Mesenchymal stem cell (in vitro differentiated cells and primary cell): ENCODE measurements around the gene MAPK6.
"Not testable (repeated sequence)": the region's sequence is repeated elsewhere in the genome, so short reads cannot be mapped to it uniquely, and the experiment has no call there.

ENCODE experiments used
- DNase-seq: peaks from one replicate; pipeline ENCODE4 v3.0.0-alpha.2; 2013
- H2AFZ ChIP-seq: one replicate; pipeline ENCODE4 v1.6.1; 2013; ENCODE audit warnings: low read depth, mild to moderate bottlenecking, control low read depth, inconsistent platforms, low read length, moderate library complexity
- H2AK5ac ChIP-seq: 2 replicates; pipeline ENCODE4 v1.6.1; 2013; ENCODE audit warnings: low read length, moderate library complexity, mild to moderate bottlenecking, inconsistent platforms; ENCODE audit not compliant: severe bottlenecking
- H2BK120ac ChIP-seq: one replicate; pipeline ENCODE4 v1.6.1; 2013; ENCODE audit warnings: low read depth, mild to moderate bottlenecking, inconsistent platforms, low read length, moderate library complexity
- H2BK12ac ChIP-seq, 2 experiments: one replicate each; pipeline ENCODE4 v1.6.1; 2013; ENCODE audit warnings: inconsistent platforms in 2 of 2, low read length in 2 of 2, mild to moderate bottlenecking in 2 of 2, moderate library complexity in 2 of 2, control low read depth in 1 of 2
- H2BK15ac ChIP-seq: one replicate; pipeline ENCODE4 v1.6.1; 2013; ENCODE audit warnings: mild to moderate bottlenecking, low read depth, inconsistent platforms; ENCODE audit not compliant: poor library complexity, severe bottlenecking
- H2BK5ac ChIP-seq: 2 replicates; pipeline ENCODE4 v1.6.1; 2013; ENCODE audit warnings: low read depth, mild to moderate bottlenecking, low read length, control low read depth, inconsistent platforms; ENCODE audit not compliant: poor library complexity, severe bottlenecking
- H3K14ac ChIP-seq, 2 experiments: one replicate each; pipeline ENCODE4 v1.6.1; 2013; ENCODE audit warnings: inconsistent platforms in 2 of 2, low read length in 2 of 2, control low read depth in 1 of 2, mild to moderate bottlenecking in 1 of 2, moderate library complexity in 1 of 2
- H3K18ac ChIP-seq, 2 experiments: one replicate each; pipeline ENCODE4 v1.6.1; 2013; ENCODE audit warnings: inconsistent platforms in 2 of 2, low read length in 2 of 2, control low read depth in 1 of 2, low read depth in 1 of 2, mild to moderate bottlenecking in 1 of 2
- H3K23ac ChIP-seq, 2 experiments: one replicate each; pipeline ENCODE4 v1.6.1; 2013; ENCODE audit warnings: inconsistent platforms in 2 of 2, low read length in 2 of 2, mild to moderate bottlenecking in 2 of 2, moderate library complexity in 2 of 2, control low read depth in 1 of 2
- H3K27ac ChIP-seq: 2 replicates; pipeline ENCODE4 v1.5.1; 2013; ENCODE audit warnings: mild to moderate bottlenecking, moderate library complexity, low read length, control low read depth, inconsistent platforms; ENCODE audit not compliant: poor library complexity, severe bottlenecking
- H3K27me3 ChIP-seq, 2 experiments: 2 replicates each; pipeline versions ENCODE4 v1.6.1 to v1.7.0; 2013; ENCODE audit warnings: low read length in 2 of 2, mild to moderate bottlenecking in 2 of 2, moderate library complexity in 2 of 2, control low read depth in 1 of 2, inconsistent platforms in 1 of 2; ENCODE audit not compliant: control insufficient read depth in 1 of 2, insufficient read depth in 1 of 2
- H3K36me3 ChIP-seq, 2 experiments: 2 replicates each; pipeline versions ENCODE4 v1.6.1 to v1.7.0; 2013; ENCODE audit warnings: low read length in 2 of 2, control low read depth in 1 of 2, inconsistent platforms in 1 of 2, low read depth in 1 of 2, mild to moderate bottlenecking in 1 of 2; ENCODE audit not compliant: insufficient read depth in 2 of 2, control insufficient read depth in 1 of 2
- H3K4ac ChIP-seq, 2 experiments: one replicate each; pipeline ENCODE4 v1.6.1; 2013; ENCODE audit warnings: inconsistent platforms in 2 of 2, low read length in 2 of 2, mild to moderate bottlenecking in 2 of 2, moderate library complexity in 2 of 2, control low read depth in 1 of 2, low read depth in 1 of 2
- H3K4me1 ChIP-seq: 2 replicates; pipeline ENCODE4 v1.6.1; 2013; ENCODE audit warnings: low read depth, low read length, control low read depth; ENCODE audit not compliant: control insufficient read depth, insufficient read depth
- H3K4me2 ChIP-seq: 2 replicates; pipeline ENCODE4 v1.6.1; 2013; ENCODE audit warnings: low read length, mild to moderate bottlenecking, inconsistent platforms; ENCODE audit not compliant: poor library complexity, severe bottlenecking
- H3K4me3 ChIP-seq, 2 experiments: 2 replicates each; pipeline versions ENCODE4 v1.5.1 to v1.7.0; 2013; ENCODE audit warnings: low read length in 2 of 2, mild to moderate bottlenecking in 2 of 2, control low read depth in 1 of 2, low read depth in 1 of 2; ENCODE audit not compliant: insufficient read depth in 1 of 2
- H3K79me1 ChIP-seq: replicated peaks from 2 replicates; pipeline ENCODE4 v1.6.1; 2013; ENCODE audit warnings: mild to moderate bottlenecking, control low read depth, low read length, inconsistent platforms; ENCODE audit not compliant: poor library complexity, severe bottlenecking
- H3K9ac ChIP-seq: 2 replicates; pipeline ENCODE4 v1.7.0; 2013; ENCODE audit warnings: mild to moderate bottlenecking, low read length, moderate library complexity
- H3K9me3 ChIP-seq: 2 replicates; pipeline ENCODE4 v1.7.0; 2013; ENCODE audit warnings: mild to moderate bottlenecking, low read length; ENCODE audit not compliant: control insufficient read depth
- H4K8ac ChIP-seq: one replicate; pipeline ENCODE4 v1.6.1; 2013; ENCODE audit warnings: inconsistent platforms, mild to moderate bottlenecking, low read length, moderate library complexity
- H4K91ac ChIP-seq: one replicate; pipeline ENCODE4 v1.6.1; 2013; ENCODE audit warnings: mild to moderate bottlenecking, low read length, inconsistent platforms
- WGBS: methylation state at CpG from one replicate; pipeline ENCODE4 v1.1.7; 2013; ENCODE audit warnings: mixed read lengths; 5-methylcytosine and 5-hydroxymethylcytosine counted together

MAPK6 gene

GRCh38 chr15:52082197-52083036, 63.4 kb downstream of the MAPK6 start:
- peak; percentile 47 for DNase-seq
- Histone ChIP-seq H3K23ac (no peak overlapping the region), H4K91ac (no peak overlapping the region), H2AK5ac (no peak overlapping the region), H2AFZ (no peak overlapping the region), H2BK120ac (no peak overlapping the region), H3K14ac (peak overlapping the region in 1 of 2 experiments; percentile 44), H3K4me2 (no peak overlapping the region), H3K9me3 (peaks cover 10% of the 10 kb centered on the region), H2BK15ac (no peak overlapping the region), H3K18ac (peak overlapping the region in 1 of 2 experiments; percentile 80), H4K8ac (no peak overlapping the region), H3K4me3 (no peak overlapping the region), H2BK5ac (no peak overlapping the region), H3K4ac (peak overlapping the region in 1 of 2 experiments; percentile 63), H3K27me3 (no peaks in the 10 kb centered on the region), H3K27ac (no peak overlapping the region), H2BK12ac (peak overlapping the region in 1 of 2 experiments; percentile 45), H3K79me1 (no peaks in the 10 kb centered on the region), H3K9ac (no peak overlapping the region), H3K4me1 (peaks cover 2% of the 10 kb centered on the region), H3K36me3 (no peaks in the 10 kb centered on the region)
- 88% methylated on average over 5 of the region's 5 CpGs for WGBS

GRCh38 chr15:52083037-52083359, 64.0 kb downstream of the MAPK6 start:
- H4K91ac ChIP-seq, H3K4ac ChIP-seq, H2BK12ac ChIP-seq, H3K79me1 ChIP-seq, H2BK5ac ChIP-seq, H3K23ac ChIP-seq, H2BK120ac ChIP-seq, H3K4me1 ChIP-seq, H2AFZ ChIP-seq, H3K4me3 ChIP-seq, H2AK5ac ChIP-seq, H3K4me2 ChIP-seq, DNase-seq, H4K8ac ChIP-seq, H3K14ac ChIP-seq, H3K36me3 ChIP-seq, H3K18ac ChIP-seq, H2BK15ac ChIP-seq, H3K27ac ChIP-seq, H3K27me3 ChIP-seq, H3K9ac ChIP-seq: not testable (repeated sequence)
- 100% methylated on average over 1 of the region's 1 CpG for WGBS
- H3K9me3 ChIP-seq, result peaks cover 10% of the 10 kb centered on the region

- no peak for DNase-seq
- Histone ChIP-seq H3K4me3 (no peak overlapping the region), H3K23ac (no peak overlapping the region), H3K4me2 (no peak overlapping the region), H3K4me1 (peaks cover 2% of the 10 kb centered on the region), H2BK15ac (no peak overlapping the region), H4K8ac (no peak overlapping the region), H2AFZ (no peak overlapping the region), H2BK12ac (no peak overlapping the region), H3K18ac (no peak overlapping the region), H3K9me3 (peaks cover 10% of the 10 kb centered on the region), H3K36me3 (no peaks in the 10 kb centered on the region), H4K91ac (no peak overlapping the region), H3K4ac (no peak overlapping the region), H3K27me3 (no peaks in the 10 kb centered on the region), H2BK5ac (no peak overlapping the region), H3K9ac (no peak overlapping the region), H3K79me1 (no peaks in the 10 kb centered on the region), H2BK120ac (no peak overlapping the region), H3K27ac (no peak overlapping the region), H2AK5ac (no peak overlapping the region), H3K14ac (no peak overlapping the region)
- 83% methylated on average over 2 of the region's 4 CpGs for WGBS
These were observed 64.6 kb downstream of the MAPK6 start for GRCh38 chr15:52083603-52084002.

GRCh38 chr15:52085299-52085698, 66.3 kb downstream of the MAPK6 start:
- Histone ChIP-seq H3K14ac (no peak overlapping the region), H3K9me3 (peaks cover 12% of the 10 kb centered on the region), H4K91ac (no peak overlapping the region), H2AFZ (no peak overlapping the region), H4K8ac (no peak overlapping the region), H2AK5ac (no peak overlapping the region), H3K4me3 (no peak overlapping the region), H3K18ac (no peak overlapping the region), H3K79me1 (no peaks in the 10 kb centered on the region), H3K4ac (no peak overlapping the region), H3K27me3 (no peaks in the 10 kb centered on the region), H3K4me1 (no peaks in the 10 kb centered on the region), H2BK12ac (no peak overlapping the region), H2BK5ac (no peak overlapping the region), H3K36me3 (no peaks in the 10 kb centered on the region), H3K27ac (no peak overlapping the region), H2BK15ac (no peak overlapping the region), H2BK120ac (no peak overlapping the region), H3K9ac (no peak overlapping the region), H3K23ac (no peak overlapping the region), H3K4me2 (no peak overlapping the region)
- no peak for DNase-seq
